ENCODE measurements around the gene LRGUK. TPM values are rescaled to one million over a fixed set of nuclear protein-coding genes. Genes with fewer than 3 reads are reported as not detected.

The LRGUK gene
- total RNA-seq, 2 experiments from 2014 or later: 0.09 TPM; not detected in 1

- Mint-ChIP-seq H3K27me3 (no peaks in the 10 kb centered on the region), H3K4me3 (no peak overlapping the region), H3K4me1 (ENCODE audit: low read depth) (no peaks in the 10 kb centered on the region), H3K36me3 (ENCODE audit: low read depth) (no peaks in the 10 kb centered on the region), H3K27ac (no peak overlapping the region), H3K9me3 (no peaks in the 10 kb centered on the region)
- ATAC-seq: no peak
- ChIA-PET CTCF (no interaction called here), POLR2A (no interaction called here)
- TF ChIP-seq, protein P1, sequence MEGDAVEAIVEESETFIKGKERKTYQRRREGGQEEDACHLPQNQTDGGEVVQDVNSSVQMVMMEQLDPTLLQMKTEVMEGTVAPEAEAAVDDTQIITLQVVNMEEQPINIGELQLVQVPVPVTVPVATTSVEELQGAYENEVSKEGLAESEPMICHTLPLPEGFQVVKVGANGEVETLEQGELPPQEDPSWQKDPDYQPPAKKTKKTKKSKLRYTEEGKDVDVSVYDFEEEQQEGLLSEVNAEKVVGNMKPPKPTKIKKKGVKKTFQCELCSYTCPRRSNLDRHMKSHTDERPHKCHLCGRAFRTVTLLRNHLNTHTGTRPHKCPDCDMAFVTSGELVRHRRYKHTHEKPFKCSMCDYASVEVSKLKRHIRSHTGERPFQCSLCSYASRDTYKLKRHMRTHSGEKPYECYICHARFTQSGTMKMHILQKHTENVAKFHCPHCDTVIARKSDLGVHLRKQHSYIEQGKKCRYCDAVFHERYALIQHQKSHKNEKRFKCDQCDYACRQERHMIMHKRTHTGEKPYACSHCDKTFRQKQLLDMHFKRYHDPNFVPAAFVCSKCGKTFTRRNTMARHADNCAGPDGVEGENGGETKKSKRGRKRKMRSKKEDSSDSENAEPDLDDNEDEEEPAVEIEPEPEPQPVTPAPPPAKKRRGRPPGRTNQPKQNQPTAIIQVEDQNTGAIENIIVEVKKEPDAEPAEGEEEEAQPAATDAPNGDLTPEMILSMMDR (IDR thresholded peaks at IDR 0.05): no peak
- DNase-seq: no peak
- intact Hi-C loops (cut with micrococcal nuclease): no loop called here
Measured at GRCh38 chr7:134195252-134195651, 68.1 kb downstream of the LRGUK start.

DNA sequence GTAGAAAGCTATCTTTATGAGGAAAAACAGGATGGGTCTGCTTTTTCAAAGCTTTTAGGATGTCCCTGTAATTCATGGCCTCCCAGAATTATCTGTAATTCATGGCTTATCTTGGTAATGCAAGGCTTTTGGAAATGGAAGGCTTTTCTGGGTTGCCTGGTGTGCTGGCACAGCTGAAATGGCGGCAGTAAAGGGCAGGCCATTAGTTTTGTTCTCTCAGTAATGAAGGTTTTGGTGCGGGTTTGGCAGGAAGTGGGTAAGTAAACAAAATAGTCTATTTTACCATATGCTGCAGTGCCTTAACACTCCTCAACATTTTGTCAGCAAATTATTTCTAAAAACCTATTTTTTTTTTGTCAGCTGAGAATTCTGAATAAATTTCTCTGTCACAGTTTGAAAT, 69.3 kb downstream of the LRGUK start:
- TF ChIP-seq, protein P1 (IDR thresholded peaks at IDR 0.05): no peak
- ChIA-PET POLR2A (no interaction called here), CTCF (interaction anchor here (2.1 kb wide), 1 partner anchor 161 kb away, joined by 5 read pairs; no protein-coding TSS in a partner anchor)
- DNase-seq: no peak
- intact Hi-C loops (cut with micrococcal nuclease): no loop called here
- Mint-ChIP-seq H3K9me3 (no peaks in the 10 kb centered on the region), H3K36me3 (ENCODE audit: low read depth) (no peaks in the 10 kb centered on the region), H3K4me1 (ENCODE audit: low read depth) (no peaks in the 10 kb centered on the region), H3K27ac (no peak overlapping the region), H3K4me3 (no peak overlapping the region), H3K27me3 (no peaks in the 10 kb centered on the region)
- ATAC-seq: no peak

- ChIA-PET CTCF (interaction anchor here (2.1 kb wide), 1 partner anchor 160 kb away, joined by 5 read pairs; no protein-coding TSS in a partner anchor), POLR2A (no interaction called here)
- DNase-seq (no peak), ATAC-seq (no peak)
- no peaks in the 10 kb centered on the region for H3K27me3 Mint-ChIP-seq
- H3K36me3 Mint-ChIP-seq (ENCODE audit: low read depth): no peaks in the 10 kb centered on the region
- H3K27ac Mint-ChIP-seq: no peak overlapping the region
- no peak overlapping the region for H3K4me3 Mint-ChIP-seq
- H3K4me1 Mint-ChIP-seq (ENCODE audit: low read depth): no peaks in the 10 kb centered on the region
- no peaks in the 10 kb centered on the region for H3K9me3 Mint-ChIP-seq
- intact Hi-C loops (cut with micrococcal nuclease): no loop called here
- TF ChIP-seq, protein P1 (IDR thresholded peaks at IDR 0.05): no peak
Measured at GRCh38 chr7:134197345-134197744, 70.2 kb downstream of the LRGUK start.

DNA sequence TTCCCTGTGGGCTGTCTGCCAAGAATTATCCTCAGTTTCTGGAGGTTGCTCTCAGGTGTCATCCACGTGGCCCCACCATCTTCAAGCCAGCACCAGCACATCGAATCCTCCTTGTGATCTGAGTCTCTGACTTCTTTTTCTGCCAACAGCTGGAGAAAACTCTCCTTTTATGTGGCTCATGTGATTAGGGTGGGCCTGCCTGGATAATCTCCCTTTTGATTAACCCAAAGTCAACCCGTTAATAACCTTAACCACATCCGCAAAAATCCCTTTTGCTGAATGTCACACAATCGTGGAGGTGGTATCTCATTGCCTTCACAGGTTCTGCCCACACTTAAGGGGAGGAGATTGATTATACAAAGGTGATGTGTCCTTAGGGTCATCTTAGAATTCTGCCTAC, 73.8 kb downstream of the LRGUK start:
- Mint-ChIP-seq H3K4me3 (no peak overlapping the region), H3K27ac (no peak overlapping the region), H3K36me3 (ENCODE audit: low read depth) (no peaks in the 10 kb centered on the region), H3K27me3 (no peaks in the 10 kb centered on the region), H3K4me1 (ENCODE audit: low read depth) (no peaks in the 10 kb centered on the region), H3K9me3 (no peaks in the 10 kb centered on the region)
- POLR2A ChIA-PET: no interaction called here
- CTCF ChIA-PET: no interaction called here
- intact Hi-C loops (cut with micrococcal nuclease): no loop called here
- no peak for DNase-seq
- TF ChIP-seq, protein P1 (IDR thresholded peaks at IDR 0.05): no peak
- no peak for ATAC-seq

GRCh38 chr7:134201569-134202261, 74.6 kb downstream of the LRGUK start:
- Mint-ChIP-seq H3K9me3 (no peaks in the 10 kb centered on the region), H3K27ac (no peak overlapping the region), H3K27me3 (no peaks in the 10 kb centered on the region), H3K4me3 (no peak overlapping the region), H3K4me1 (ENCODE audit: low read depth) (no peaks in the 10 kb centered on the region), H3K36me3 (ENCODE audit: low read depth) (no peaks in the 10 kb centered on the region)
- ChIA-PET CTCF (no interaction called here), POLR2A (no interaction called here)
- intact Hi-C loops (cut with micrococcal nuclease): no loop called here
- DNase-seq (no peak), ATAC-seq (no peak)
- TF ChIP-seq, protein P1 (IDR thresholded peaks at IDR 0.05): no peak
